GM19397 (cell line): Measurements from ENCODE around the gene TENM4.
A peak's percentile ranks its signal among the peaks of the same experiment; 100 is the strongest.
"Not testable (repeated sequence)": the region's sequence is repeated elsewhere in the genome, so short reads cannot be mapped to it uniquely, and the experiment has no call there.

Experiments used
- ATAC-seq: cut with Tn5 transposase; IDR thresholded peaks from one replicate; pipeline ENCODE4 v1.9.1; 2021; ENCODE audit warnings: mild to moderate bottlenecking, moderate library complexity; ENCODE audit not compliant: unreplicated experiment

Gene TENM4

DNA sequence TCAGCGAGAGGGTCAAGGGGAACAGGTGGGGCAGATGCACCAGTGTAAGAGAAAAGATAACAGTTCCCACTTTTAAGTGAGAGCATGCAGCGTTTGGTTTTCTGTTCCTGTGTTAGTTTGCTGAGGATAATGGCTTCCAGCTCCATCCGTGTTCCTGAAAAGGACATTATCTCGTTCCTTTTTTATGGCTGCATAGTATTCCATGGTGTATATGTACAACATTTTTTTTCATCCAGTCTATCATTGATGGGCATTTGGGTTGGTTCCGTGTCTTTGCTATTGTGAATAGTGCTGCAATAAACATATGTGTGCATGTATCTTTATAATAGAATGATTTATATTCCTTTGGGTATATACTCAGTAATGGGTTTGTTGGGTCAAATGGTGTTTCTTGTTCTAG is 218.7 kb downstream of the TENM4 start:
- not testable (repeated sequence) for ATAC-seq

DNA sequence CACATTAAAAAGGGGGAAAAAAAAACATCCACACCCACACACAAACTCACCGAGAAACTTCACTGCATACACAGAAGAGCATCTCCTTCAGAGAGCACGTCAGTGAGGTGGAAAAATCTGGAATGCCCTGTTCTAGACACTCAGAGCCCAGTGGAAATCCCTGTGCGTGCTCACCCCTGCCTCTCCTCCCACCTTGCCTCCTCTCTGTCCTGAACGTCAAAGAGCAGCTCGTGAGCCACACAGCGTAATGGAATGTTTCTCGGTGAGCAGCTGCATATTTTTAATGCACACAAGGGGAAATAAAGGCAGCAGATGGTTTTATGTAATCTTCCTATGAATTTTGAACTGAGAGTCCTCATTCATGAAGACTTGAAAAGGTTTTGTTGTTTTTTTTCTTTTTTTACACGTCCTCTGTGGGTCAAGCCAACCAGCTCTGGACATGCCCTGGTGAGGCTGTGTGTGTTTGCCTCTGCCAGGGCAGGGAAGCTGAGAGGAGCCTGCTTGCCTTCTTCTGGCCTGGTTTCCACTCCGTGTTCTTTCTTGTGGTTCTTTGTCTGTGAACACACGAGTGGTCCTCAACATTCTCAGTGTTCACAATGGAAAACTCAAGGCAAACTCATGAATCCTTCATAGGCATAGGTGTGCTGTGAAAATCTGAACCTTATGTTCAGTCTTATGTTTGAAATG is 219.2 kb downstream of the TENM4 start:
- no peak for ATAC-seq

- no peak for ATAC-seq
Observed at GRCh38 chr11:79220171-79220570, 220.7 kb downstream of the TENM4 start.

DNA sequence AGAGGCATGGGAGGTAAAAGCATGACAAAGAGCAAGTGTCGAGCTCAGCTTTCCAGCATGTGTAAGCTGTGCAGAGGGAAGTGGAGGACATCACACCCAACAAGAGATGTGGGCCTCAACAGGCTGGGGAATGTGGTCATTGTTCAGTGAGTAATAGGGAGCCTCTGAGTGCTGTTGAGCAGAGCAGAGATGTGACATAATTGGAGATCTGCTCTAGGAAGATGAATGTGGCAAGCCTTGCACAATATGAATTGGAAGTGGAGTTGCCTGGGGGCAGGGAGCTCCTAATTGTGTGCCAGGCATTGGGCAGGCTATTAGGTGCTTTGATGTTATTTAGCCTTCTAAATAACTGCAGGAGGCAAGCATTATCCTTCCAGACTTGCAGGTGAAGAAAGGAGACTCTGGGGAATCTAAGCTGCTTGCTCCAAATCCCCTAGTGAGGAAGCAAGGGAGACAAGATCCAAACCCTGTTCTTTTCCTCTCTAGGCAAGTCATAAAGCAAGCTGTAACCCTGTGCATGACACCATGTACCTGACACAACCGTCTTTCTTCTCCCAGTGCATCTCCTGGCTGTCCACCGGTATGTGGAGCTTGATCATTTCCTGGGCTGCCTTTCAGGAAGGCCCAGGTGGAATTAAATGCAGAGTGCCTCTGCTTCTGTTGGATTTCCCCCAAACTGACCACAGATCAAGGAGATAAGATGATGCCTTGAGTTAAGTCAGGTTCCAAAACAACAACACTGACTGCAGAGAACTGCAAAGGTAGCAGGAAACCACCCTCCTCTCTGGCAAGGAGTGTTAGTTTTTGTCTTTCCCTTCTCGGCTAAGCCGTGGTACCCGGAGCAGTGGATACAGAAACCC is 221.4 kb downstream of the TENM4 start:
- ATAC-seq: no peak

GRCh38 chr11:79212741-79213190 is 228.1 kb downstream of the TENM4 start:
- no peak for ATAC-seq

DNA sequence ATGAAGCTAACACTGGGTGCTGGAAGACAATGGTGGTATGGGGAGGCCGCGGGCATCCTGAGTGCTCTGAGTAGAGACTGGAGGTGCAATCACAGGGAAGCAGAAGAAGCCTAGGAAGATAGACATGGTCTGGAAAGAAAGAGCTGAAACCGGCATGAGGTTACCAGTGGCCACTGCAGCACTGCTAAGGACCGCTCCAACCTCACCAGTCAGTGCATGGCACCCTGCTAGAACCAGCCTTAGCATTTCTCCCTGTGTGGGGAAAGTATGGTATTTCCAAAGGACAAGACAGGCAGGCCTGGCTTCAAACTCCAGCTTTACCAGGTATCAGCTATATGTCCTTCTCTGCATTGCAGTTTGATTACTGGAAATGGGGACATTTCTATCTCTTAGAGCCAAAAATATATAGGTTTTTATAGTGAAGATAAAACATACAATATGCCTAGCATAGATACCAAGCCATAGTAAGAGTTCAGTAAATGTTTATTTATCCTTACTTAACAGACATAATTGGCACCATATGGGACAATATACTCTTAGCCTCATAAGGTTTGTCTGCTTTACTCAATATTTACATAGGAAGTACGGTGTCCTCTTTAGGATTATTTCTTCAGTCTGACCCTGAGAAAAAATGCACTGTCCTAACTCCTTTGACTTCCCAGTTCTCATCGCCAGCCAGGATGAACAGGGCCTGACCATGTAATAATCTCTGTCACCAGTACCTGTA is 231.1 kb downstream of the TENM4 start:
- ATAC-seq: no peak

GRCh38 chr11:79208126-79208525 is 232.7 kb downstream of the TENM4 start:
- ATAC-seq: peak; percentile 51

DNA sequence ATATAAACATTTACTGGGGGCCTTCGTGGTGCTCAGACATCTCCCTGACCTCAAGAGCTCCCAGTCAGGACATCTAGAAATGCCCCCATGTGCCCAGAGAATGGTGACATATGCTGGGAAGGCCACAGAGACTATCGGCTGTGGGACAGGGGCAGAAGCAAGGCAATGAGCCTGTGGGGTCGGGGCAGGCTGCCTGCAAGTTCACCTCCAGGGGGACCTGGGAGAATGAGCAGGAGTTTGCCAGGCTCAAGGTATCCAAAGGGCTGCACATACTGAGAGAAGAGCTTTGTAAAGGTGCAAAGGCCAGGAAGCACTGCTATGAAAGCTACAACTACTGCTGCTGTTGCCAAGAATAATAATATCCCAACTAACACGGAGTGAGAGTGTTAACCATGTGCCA is 233.9 kb downstream of the TENM4 start:
- ATAC-seq: no peak

- no peak for ATAC-seq
Observed at GRCh38 chr11:79205786-79206185, 235.0 kb downstream of the TENM4 start.

GRCh38 chr11:79201677-79202347 is 239.0 kb downstream of the TENM4 start:
- no peak for ATAC-seq

DNA sequence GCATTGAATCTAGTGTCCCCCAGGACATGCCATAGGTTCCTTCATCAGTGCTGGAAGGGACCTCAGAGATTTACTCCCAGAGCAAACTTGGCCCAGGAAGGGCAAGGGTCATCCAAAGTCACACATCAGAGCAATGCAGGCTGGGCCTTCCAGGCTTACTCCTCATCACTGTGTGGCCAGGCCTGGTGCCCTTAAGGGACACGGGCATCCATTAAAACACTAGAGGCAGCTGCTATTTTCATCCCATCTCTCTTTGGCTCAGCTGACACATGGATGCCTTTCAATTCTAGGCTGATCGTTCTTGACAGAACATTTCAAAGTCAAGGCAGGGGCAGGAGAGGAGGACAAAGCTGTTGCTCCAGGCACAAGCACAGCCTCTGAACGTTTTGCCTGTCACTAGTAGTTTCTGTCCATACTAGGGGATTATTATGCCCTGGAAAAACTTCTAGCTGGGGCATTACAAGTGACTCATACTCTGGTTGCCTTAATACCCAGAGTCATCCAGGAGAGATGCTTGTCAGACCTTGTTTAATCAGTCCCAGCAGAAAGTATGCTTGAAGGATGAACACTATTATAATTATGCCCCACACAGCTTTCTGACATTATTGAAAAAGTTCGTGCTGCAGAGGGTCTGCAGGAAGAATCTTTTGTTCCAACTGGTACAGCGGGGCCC is 240.3 kb downstream of the TENM4 start:
- no peak for ATAC-seq

DNA sequence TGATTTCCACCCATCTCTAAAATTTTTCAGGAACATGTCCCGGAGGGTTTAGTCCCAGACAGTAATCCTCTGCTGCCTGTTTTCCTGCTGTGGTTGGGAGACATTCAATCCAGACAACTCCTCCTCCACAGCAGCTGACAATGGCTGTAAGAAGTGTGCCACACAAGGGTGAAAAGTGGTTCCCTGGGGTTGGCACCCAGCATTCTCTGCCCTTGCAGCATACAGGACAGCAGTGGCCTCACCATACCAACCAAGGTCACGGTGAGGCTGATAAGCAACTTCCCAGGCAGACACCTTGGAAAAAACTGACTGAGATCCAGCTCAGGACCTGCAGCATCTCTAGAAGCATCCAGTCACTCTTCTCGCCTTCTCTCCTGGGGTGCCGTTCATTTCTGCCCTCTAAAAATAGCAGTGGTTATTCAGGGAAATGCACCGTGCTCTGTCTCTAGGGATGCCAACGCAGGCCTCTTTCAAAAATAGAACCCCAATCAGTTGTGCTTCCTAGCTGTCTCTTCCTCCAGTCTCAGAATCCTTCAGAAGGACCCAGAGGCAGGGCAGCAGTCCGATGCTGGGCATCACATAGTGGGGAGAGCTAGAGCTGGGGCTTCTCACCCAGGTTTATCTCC is 241.0 kb downstream of the TENM4 start:
- no peak for ATAC-seq

GRCh38 chr11:79198898-79199250 is 242.0 kb downstream of the TENM4 start:
- ATAC-seq: no peak

- ATAC-seq: no peak
Observed at GRCh38 chr11:79198203-79198897, 242.5 kb downstream of the TENM4 start.

DNA sequence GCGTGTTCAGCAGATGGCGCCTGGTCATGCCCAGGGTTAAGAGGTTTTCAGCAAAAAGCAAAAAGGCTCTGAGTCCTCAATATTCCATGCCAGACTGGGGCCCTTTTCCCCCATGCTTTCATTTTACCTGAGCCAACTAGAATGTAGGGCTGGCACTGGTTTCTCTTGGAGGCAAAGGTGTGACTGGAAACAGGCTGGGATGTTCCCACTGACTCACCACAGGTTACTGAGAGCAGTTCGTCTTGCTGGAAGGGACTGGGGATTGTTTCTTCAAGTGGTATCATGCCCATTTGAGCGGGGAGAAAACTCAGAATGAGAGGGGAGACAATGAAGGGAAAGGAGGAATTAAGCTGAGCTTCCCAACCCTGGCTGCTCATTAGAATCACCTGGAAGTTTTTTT is 243.9 kb downstream of the TENM4 start:
- ATAC-seq: no peak

DNA sequence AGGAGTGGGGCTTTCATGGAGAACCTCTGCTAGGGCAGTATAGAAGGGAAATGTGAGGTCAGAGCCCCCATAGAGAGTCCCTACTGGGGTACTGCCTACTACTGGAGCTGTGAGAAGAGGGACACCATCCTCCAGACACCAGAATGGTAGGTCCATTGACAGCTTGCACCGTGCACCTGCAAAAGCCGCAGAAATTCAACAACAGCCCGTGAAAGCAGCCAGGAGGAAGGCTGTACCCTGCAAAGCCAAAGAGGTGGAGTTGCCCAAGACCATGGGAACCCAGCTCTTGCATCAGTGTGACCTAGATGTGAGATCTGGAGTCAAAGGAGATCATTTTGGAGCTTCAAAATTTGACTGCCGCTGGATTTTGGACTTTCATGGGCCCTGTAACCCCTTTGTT is 245.6 kb downstream of the TENM4 start:
- no peak for ATAC-seq

DNA sequence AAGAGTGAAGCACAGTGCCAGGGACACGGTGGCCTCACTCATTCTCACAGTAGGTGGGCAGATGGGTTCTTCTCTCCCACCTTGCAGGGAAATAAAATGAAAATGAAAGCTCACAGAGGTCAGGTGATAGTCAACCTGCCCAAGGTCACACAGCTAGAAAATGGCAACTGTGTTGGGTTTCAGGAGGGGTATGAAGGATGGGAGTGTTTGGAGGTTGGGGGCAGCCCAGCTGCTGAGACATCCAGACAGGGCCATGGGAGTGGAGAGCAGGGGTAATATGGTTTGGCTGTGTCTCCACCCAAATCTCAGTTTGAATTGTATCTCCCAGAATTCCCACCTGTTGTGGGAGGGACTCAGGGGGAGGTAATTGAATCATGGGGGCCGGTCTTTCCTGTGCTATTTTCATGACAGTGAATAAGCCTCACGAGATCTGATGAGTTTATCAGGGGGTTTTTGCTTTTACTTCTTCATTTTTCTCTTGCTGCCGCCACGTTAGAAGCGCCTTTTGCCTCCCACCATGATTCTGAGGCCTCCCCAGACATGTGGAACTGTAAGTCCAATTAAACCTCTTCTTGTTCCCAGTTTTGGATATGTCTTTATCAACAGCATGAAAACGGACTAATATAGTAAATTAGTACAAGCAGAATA is 247.0 kb downstream of the TENM4 start:
- ATAC-seq: no peak

- no peak for ATAC-seq
Observed at GRCh38 chr11:79192836-79193235, 248.0 kb downstream of the TENM4 start.

- ATAC-seq: not testable (repeated sequence)
Observed at GRCh38 chr11:79191716-79192115, 249.1 kb downstream of the TENM4 start.
